Endothelial cell of umbilical vein (primary cell): Measurements from ENCODE around the gene RPL31.

Experiments used
- EZH2 ChIP-seq: IDR thresholded peaks from 2 replicates; pipeline ENCODE4 v1.6.1; 2012; ENCODE audit warnings: borderline replicate concordance, low read depth, mild to moderate bottlenecking, moderate library complexity, low read length, inconsistent platforms; ENCODE audit not compliant: severe bottlenecking
- FOS ChIP-seq: IDR thresholded peaks from 2 replicates; pipeline ENCODE4 v1.6.1; 2011; ENCODE audit warnings: mild to moderate bottlenecking, low read length, moderate library complexity, borderline replicate concordance; ENCODE audit not compliant: insufficient read depth
- JUN ChIP-seq: IDR thresholded peaks from 2 replicates; pipeline ENCODE4 v1.6.1; 2011; ENCODE audit warnings: borderline replicate concordance, low read depth; ENCODE audit not compliant: insufficient read length, insufficient read depth
- MYC ChIP-seq: IDR thresholded peaks from one replicate; pipeline ENCODE4 v1.6.1; 2011; ENCODE audit warnings: mild to moderate bottlenecking, low read depth, low read length
- POLR2A ChIP-seq: IDR thresholded peaks from 2 replicates; pipeline ENCODE4 v1.6.1; 2012; ENCODE audit warnings: low read depth, mild to moderate bottlenecking, control low read depth, low read length
- POLR2AphosphoS5 ChIP-seq: IDR thresholded peaks from 2 replicates; pipeline ENCODE4 v1.6.1; 2012; ENCODE audit warnings: low read depth, mild to moderate bottlenecking, control low read depth, low read length, moderate library complexity; ENCODE audit not compliant: insufficient read depth
- TF ChIP-seq, protein P1 (sequence below), 2 donors: IDR thresholded peaks; 1 replicate in 1 of 2; 2 replicates in 1 of 2; pipeline ENCODE4 v1.5.1; 2011; ENCODE audit warnings: low read length in 2 of 2, mild to moderate bottlenecking in 2 of 2, moderate library complexity in 2 of 2, control low read depth in 1 of 2, inconsistent platforms in 1 of 2, low read depth in 1 of 2; ENCODE audit not compliant: insufficient read depth in 1 of 2; ENCODE audit errors: extremely low read depth in 1 of 2
- TF ChIP-seq, protein P2 (sequence below): IDR thresholded peaks from 2 replicates; pipeline ENCODE4 v1.6.1; 2011; ENCODE audit not compliant: insufficient read depth, insufficient read length

DNA sequence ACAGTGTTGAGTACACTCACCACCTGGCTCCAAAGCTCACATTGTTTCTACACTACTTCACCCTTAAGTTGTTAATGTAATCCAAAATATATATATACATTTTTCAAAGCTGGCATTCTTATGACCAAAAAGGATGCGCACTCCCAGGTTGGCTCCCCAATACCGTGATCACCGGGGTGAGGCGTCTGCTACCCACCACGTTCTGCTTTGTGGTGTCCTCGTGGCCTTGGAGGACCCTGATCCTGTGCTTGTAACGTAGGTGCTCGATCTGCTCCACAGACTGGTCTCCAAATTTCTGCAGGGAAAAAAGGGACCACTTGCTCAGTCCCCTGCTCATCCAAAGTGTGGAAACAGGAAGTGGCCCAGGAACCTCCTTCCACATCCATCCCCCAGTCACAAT, 25.8 kb downstream of the RPL31 start:
- TF ChIP-seq, protein P1, sequence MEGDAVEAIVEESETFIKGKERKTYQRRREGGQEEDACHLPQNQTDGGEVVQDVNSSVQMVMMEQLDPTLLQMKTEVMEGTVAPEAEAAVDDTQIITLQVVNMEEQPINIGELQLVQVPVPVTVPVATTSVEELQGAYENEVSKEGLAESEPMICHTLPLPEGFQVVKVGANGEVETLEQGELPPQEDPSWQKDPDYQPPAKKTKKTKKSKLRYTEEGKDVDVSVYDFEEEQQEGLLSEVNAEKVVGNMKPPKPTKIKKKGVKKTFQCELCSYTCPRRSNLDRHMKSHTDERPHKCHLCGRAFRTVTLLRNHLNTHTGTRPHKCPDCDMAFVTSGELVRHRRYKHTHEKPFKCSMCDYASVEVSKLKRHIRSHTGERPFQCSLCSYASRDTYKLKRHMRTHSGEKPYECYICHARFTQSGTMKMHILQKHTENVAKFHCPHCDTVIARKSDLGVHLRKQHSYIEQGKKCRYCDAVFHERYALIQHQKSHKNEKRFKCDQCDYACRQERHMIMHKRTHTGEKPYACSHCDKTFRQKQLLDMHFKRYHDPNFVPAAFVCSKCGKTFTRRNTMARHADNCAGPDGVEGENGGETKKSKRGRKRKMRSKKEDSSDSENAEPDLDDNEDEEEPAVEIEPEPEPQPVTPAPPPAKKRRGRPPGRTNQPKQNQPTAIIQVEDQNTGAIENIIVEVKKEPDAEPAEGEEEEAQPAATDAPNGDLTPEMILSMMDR (IDR thresholded peaks at IDR 0.05; ENCODE audit: extremely low read depth in 1 of 2, insufficient read depth in 1 of 2, low read depth in 1 of 2, low read length in 2 of 2), result no peak
- TF ChIP-seq POLR2AphosphoS5 (no peak), POLR2A (no peak), JUN (no peak), MYC (no peak), EZH2 (no peak), FOS (no peak)
- TF ChIP-seq, protein P2, sequence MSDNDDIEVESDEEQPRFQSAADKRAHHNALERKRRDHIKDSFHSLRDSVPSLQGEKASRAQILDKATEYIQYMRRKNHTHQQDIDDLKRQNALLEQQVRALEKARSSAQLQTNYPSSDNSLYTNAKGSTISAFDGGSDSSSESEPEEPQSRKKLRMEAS, result no peak
